Hepatocyte (in vitro differentiated cells): ENCODE data around the gene CAB39.

ENCODE experiments used
- EZH2 ChIP-seq: fragments of 200-600 bp; sonication (generic); IDR thresholded peaks from 2 replicates; pipeline ENCODE4 v1.6.1; 2016; ENCODE audit warnings: antibody characterized with exemption, mild to moderate bottlenecking, borderline replicate concordance
- TF ChIP-seq, protein P1 (sequence below): fragments of 200-600 bp; sonication (generic); IDR thresholded peaks from 2 replicates; pipeline ENCODE4 v1.5.1; 2016; ENCODE audit warnings: antibody characterized with exemption, mild to moderate bottlenecking; ENCODE audit not compliant: poor library complexity

DNA sequence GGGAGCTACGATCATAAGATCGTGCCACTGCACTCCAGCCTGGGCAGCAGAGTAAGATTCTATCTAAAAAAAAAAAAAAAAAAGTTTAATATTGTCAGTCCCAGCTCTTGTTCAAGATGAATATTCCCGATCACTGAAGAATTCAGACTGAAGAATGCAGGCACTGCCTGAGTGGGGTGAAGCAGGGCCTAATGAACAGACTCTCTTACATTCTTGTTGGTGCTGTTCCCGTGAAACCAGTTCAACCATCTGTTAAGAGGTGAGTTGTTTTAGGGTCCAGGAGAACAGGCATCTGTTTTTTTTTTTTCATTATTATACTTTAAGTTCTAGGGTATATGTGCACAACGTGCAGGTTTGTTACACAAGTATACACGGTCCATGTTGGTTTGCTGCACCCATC is 17.1 kb upstream of the CAB39 start:
- TF ChIP-seq, protein P1, sequence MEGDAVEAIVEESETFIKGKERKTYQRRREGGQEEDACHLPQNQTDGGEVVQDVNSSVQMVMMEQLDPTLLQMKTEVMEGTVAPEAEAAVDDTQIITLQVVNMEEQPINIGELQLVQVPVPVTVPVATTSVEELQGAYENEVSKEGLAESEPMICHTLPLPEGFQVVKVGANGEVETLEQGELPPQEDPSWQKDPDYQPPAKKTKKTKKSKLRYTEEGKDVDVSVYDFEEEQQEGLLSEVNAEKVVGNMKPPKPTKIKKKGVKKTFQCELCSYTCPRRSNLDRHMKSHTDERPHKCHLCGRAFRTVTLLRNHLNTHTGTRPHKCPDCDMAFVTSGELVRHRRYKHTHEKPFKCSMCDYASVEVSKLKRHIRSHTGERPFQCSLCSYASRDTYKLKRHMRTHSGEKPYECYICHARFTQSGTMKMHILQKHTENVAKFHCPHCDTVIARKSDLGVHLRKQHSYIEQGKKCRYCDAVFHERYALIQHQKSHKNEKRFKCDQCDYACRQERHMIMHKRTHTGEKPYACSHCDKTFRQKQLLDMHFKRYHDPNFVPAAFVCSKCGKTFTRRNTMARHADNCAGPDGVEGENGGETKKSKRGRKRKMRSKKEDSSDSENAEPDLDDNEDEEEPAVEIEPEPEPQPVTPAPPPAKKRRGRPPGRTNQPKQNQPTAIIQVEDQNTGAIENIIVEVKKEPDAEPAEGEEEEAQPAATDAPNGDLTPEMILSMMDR: no peak
- no peak for TF ChIP-seq EZH2
